Panc1 (cell line): ENCODE data around the gene CCDC60.

ENCODE experiments used
- POLR2AphosphoS5 ChIP-seq: IDR thresholded peaks from 2 replicates; pipeline ENCODE4 v1.6.1; 2012; ENCODE audit warnings: mild to moderate bottlenecking, low read depth, low read length, moderate library complexity
- TF ChIP-seq, protein P1 (sequence below): fragments of 450-650 bp; IDR thresholded peaks from 2 replicates; pipeline ENCODE4 v1.5.1; 2017; ENCODE audit warnings: mild to moderate bottlenecking

DNA sequence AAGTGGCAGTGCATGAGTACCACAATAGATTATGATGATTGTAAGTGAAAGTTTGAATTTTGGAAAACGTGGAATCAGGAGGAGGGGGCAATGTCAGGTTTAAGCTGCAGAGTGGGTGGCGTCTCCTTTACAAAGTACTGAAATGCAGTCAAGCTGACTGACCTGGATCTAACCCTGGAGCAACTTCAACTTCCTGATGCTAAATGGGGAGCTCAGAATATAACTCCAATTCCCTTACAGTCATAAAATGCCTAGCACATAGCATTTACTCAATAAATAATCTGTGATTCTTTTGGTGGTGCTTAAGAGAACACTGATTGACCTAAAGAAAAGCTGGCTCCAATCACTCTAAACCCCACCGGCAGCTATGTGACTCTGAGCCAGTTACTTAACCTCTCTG lies 38.5 kb downstream of the CCDC60 start:
- TF ChIP-seq, protein P1, sequence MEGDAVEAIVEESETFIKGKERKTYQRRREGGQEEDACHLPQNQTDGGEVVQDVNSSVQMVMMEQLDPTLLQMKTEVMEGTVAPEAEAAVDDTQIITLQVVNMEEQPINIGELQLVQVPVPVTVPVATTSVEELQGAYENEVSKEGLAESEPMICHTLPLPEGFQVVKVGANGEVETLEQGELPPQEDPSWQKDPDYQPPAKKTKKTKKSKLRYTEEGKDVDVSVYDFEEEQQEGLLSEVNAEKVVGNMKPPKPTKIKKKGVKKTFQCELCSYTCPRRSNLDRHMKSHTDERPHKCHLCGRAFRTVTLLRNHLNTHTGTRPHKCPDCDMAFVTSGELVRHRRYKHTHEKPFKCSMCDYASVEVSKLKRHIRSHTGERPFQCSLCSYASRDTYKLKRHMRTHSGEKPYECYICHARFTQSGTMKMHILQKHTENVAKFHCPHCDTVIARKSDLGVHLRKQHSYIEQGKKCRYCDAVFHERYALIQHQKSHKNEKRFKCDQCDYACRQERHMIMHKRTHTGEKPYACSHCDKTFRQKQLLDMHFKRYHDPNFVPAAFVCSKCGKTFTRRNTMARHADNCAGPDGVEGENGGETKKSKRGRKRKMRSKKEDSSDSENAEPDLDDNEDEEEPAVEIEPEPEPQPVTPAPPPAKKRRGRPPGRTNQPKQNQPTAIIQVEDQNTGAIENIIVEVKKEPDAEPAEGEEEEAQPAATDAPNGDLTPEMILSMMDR, result no peak
- TF ChIP-seq POLR2AphosphoS5, result no peak
